ENCODE data around the gene DUSP11.

Gene DUSP11

DNA sequence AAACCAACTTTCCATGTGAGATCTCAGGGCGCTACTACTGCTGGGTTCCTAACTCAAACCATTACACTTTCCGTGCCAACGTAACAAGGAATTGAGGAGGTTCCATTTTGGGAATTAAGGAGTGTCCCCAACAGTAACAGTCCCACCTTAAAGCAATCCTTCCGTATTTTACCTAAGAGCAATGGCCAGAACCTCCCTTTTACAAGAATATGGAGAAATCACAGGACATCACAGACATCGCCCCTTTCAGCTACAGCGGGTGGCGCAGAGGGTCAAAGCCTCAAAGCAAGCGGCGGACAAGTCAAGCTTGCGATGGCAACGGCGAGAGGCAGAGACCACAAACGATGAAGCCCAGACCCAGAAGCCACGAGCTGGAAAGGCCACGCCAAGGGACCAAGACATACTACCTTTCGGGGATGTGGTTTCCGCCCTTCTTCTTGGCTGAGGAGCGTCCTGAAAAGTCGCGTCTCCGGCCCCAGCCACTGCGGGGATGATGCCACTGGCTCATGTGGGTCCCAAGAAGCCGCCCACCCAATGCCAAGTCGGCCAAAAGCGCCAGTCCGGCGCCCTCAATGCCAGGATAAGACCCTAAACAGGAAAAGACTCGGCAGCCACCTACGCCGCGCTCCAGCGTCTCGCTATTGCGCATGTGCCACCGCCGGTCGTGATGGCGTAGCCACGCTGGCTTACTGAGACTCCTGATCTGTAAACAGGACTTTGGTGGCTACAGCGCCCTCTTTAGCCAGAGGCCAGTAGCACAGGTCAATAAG lies at the start of gene DUSP11:
Gene DUSP11, minus strand, starts transcription at position 637 of the 770 bp plus-strand sequence. Its CDS starts 129 bp downstream, at position 508.
- DNase-seq (ENCODE audit: low read depth, low spot score) = peak; percentile 93
- H3K27me3 ChIP-seq (ENCODE audit: insufficient read depth, insufficient read length) = no peaks in the 10 kb centered on the region

DNA sequence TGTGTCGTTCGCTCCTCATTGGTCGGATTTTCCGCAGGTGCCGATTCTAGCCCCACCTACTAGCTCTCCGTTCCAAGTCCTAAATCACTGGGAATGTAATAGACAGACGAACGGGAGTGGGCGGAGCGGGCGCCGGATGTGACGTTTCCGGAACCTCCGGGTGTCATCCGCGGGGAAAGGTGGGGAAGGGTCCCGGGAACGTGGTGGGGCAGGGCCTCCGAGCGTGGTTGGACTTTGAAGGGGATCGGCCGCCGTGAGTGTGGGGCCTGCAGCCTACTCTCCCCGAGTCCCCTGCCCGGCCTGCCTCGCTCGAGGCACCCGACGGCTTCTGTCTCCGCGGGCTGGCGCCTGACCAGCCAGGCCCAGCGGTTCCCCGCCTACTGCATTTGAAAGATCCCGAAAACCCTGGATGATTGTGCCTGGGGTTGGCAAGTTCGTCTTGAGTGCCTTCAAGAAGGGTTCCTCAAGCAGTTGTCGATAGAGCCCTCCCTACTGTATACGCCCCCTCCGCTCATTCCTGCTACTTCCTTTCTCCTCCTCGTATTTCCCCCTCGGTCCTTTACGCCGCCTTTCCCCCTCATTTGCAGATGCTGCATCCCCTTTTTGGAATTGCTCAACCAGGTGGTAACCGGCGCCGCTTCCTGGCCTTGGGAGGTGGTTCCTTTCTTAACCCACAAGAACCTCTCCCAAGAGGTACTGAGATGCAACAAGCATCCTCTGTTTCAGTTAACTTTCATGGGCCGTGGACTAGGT lies 49.1 kb upstream of the DUSP11 start, which contains the start of gene STAMBP:
Gene STAMBP, plus strand, starts transcription at position 144 of the 753 bp plus-strand sequence. CDS start 1,896 bp downstream, outside the sequence.
- no peaks in the 10 kb centered on the region for H3K9me3 ChIP-seq (ENCODE audit: insufficient read depth, low read length)
- H3K4me3 ChIP-seq (ENCODE audit: insufficient read length, low read depth) = peak within 1 kb of the TSS; percentile 82
- peak within 1 kb of the TSS; percentile 91 for H3K9ac ChIP-seq (ENCODE audit: insufficient read length, low read depth)
- peaks cover 27% of the 10 kb centered on the region for H3K36me3 ChIP-seq (ENCODE audit: insufficient read depth, insufficient read length, low read length)
- TF ChIP-seq ZNF274 (IDR thresholded peaks at IDR 0.05; ENCODE audit: low read depth, low read length) (no peak), YY1 (IDR thresholded peaks at IDR 0.05; ENCODE audit: insufficient read depth, insufficient read length) (peak; percentile 95), SUZ12 (IDR thresholded peaks at IDR 0.05; ENCODE audit: extremely low read depth, insufficient read depth, insufficient read length) (no peak)
- no peaks in the 10 kb centered on the region for H3K4me1 ChIP-seq (ENCODE audit: insufficient read depth, insufficient read length)
- peak; percentile 94 for DNase-seq (ENCODE audit: low read depth, low spot score)
- H3K27me3 ChIP-seq (ENCODE audit: insufficient read depth, insufficient read length) = no peaks in the 10 kb centered on the region

More for the DNA sequence above, at the start of gene DUSP11:
- TF ChIP-seq YY1 (IDR thresholded peaks at IDR 0.05; ENCODE audit: insufficient read depth, insufficient read length) (no peak), ZNF274 (IDR thresholded peaks at IDR 0.05; ENCODE audit: low read depth, low read length) (no peak), SUZ12 (IDR thresholded peaks at IDR 0.05; ENCODE audit: extremely low read depth, insufficient read depth, insufficient read length) (no peak)
- peaks cover 24% of the 10 kb centered on the region for H3K36me3 ChIP-seq (ENCODE audit: insufficient read depth, insufficient read length, low read length)
- no peaks in the 10 kb centered on the region for H3K9me3 ChIP-seq (ENCODE audit: insufficient read depth, low read length)
- no peaks in the 10 kb centered on the region for H3K4me1 ChIP-seq (ENCODE audit: insufficient read depth, insufficient read length)
- H3K4me3 ChIP-seq (ENCODE audit: insufficient read length, low read depth) = peak within 1 kb of the TSS; percentile 72
- H3K9ac ChIP-seq (ENCODE audit: insufficient read length, low read depth) = peak within 1 kb of the TSS; percentile 83

DNA sequence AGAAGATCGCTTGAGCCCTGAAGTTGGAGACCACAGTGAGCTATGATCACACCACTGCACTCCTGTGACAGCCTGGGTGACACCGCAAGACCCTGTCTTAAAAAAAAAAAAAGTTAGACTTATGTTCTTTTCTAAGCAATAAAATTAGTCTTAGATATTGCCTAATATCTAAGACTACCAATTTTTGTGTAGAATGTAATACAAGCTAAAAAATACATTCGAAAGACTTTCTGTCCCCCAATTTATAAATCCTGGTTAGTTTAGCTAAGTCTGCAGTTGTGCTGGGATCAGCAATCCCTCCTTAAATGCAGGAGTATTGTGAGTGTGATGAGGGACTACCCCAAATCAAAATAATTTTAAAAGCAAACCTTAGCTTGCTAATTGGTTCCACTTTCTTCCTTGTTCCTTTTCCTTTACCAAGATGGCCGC lies 48.5 kb upstream of the DUSP11 start:
- TF ChIP-seq ZNF274 (IDR thresholded peaks at IDR 0.05; ENCODE audit: low read depth, low read length) (no peak), YY1 (IDR thresholded peaks at IDR 0.05; ENCODE audit: insufficient read depth, insufficient read length) (no peak), SUZ12 (IDR thresholded peaks at IDR 0.05; ENCODE audit: extremely low read depth, insufficient read depth, insufficient read length) (no peak)
- Histone ChIP-seq H3K4me3 (ENCODE audit: insufficient read length, low read depth) (peak overlapping the region; percentile 82), H3K27me3 (ENCODE audit: insufficient read depth, insufficient read length) (no peaks in the 10 kb centered on the region), H3K9me3 (ENCODE audit: insufficient read depth, low read length) (no peaks in the 10 kb centered on the region), H3K36me3 (ENCODE audit: insufficient read depth, insufficient read length, low read length) (peaks cover 22% of the 10 kb centered on the region), H3K9ac (ENCODE audit: insufficient read length, low read depth) (no peak overlapping the region), H3K4me1 (ENCODE audit: insufficient read depth, insufficient read length) (no peaks in the 10 kb centered on the region)
- no peak for DNase-seq (ENCODE audit: low read depth, low spot score)

DNA sequence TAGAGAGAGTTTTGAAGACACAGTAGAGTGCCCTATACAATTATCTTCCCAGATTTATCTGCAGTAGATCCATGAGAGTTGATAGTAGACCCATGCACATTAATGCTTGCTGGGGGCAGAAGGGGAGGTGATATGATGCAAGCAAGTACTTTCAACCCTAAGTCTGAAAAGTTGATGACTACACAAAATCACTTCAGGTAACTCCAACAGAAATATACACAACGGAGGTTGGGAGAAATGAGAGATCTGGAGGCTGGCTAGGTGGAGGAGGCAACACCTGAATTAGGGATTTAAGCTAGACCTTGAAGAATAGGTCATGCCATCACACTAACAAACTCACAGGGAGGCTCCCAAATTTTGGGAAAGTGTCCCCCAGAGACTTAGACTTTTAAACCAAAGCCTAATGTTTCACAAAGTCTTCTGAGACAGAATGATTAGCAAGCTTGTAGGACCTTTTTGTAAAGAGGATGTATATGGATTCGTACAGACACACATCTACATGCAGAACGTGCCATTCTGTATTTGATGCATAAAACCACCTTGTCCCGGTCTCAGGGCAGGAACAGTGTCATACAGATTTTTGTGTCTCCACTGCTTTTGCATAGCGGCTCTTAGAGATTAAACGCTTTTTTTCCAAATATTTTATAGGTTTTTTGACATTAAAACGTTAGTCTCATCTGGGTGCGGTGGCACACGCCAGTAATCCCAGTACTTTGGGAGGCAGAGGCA lies 47.9 kb upstream of the DUSP11 start:
- DNase-seq (ENCODE audit: low read depth, low spot score) = no peak
- no peaks in the 10 kb centered on the region for H3K9me3 ChIP-seq (ENCODE audit: insufficient read depth, low read length)
- peak overlapping the region; percentile 82 for H3K4me3 ChIP-seq (ENCODE audit: insufficient read length, low read depth)
- no peaks in the 10 kb centered on the region for H3K27me3 ChIP-seq (ENCODE audit: insufficient read depth, insufficient read length)
- TF ChIP-seq SUZ12 (IDR thresholded peaks at IDR 0.05; ENCODE audit: extremely low read depth, insufficient read depth, insufficient read length) (no peak), YY1 (IDR thresholded peaks at IDR 0.05; ENCODE audit: insufficient read depth, insufficient read length) (no peak), ZNF274 (IDR thresholded peaks at IDR 0.05; ENCODE audit: low read depth, low read length) (no peak)
- H3K36me3 ChIP-seq (ENCODE audit: insufficient read depth, insufficient read length, low read length) = peaks cover 17% of the 10 kb centered on the region
- no peak overlapping the region for H3K9ac ChIP-seq (ENCODE audit: insufficient read length, low read depth)
- H3K4me1 ChIP-seq (ENCODE audit: insufficient read depth, insufficient read length) = no peaks in the 10 kb centered on the region

DNA sequence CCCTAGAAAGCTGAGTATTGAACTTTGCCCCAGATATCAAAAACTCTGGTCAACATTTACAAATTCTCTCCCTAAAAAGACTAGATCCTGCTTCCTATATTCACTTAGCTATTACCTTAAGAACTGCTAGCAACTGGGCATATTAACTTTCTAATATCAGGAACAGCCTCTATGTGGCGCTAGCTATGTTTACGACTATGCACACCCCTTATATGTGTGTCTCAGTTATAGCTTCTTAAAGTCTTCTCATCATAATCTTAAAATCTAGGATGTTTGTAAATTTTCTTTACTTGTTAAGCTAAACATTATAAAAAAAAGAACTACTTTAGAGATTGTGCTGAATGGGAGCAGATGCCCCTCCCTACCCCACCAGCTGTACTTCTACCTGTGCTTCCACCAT lies 47.1 kb upstream of the DUSP11 start:
- H3K36me3 ChIP-seq (ENCODE audit: insufficient read depth, insufficient read length, low read length) = peaks cover 11% of the 10 kb centered on the region
- no peak for DNase-seq (ENCODE audit: low read depth, low spot score)
- TF ChIP-seq ZNF274 (IDR thresholded peaks at IDR 0.05; ENCODE audit: low read depth, low read length) (no peak), YY1 (IDR thresholded peaks at IDR 0.05; ENCODE audit: insufficient read depth, insufficient read length) (no peak), SUZ12 (IDR thresholded peaks at IDR 0.05; ENCODE audit: extremely low read depth, insufficient read depth, insufficient read length) (no peak)
- H3K4me3 ChIP-seq (ENCODE audit: insufficient read length, low read depth) = no peak overlapping the region
- H3K4me1 ChIP-seq (ENCODE audit: insufficient read depth, insufficient read length) = no peaks in the 10 kb centered on the region
- no peak overlapping the region for H3K9ac ChIP-seq (ENCODE audit: insufficient read length, low read depth)
- H3K9me3 ChIP-seq (ENCODE audit: insufficient read depth, low read length) = no peaks in the 10 kb centered on the region
- H3K27me3 ChIP-seq (ENCODE audit: insufficient read depth, insufficient read length) = no peaks in the 10 kb centered on the region

DNA sequence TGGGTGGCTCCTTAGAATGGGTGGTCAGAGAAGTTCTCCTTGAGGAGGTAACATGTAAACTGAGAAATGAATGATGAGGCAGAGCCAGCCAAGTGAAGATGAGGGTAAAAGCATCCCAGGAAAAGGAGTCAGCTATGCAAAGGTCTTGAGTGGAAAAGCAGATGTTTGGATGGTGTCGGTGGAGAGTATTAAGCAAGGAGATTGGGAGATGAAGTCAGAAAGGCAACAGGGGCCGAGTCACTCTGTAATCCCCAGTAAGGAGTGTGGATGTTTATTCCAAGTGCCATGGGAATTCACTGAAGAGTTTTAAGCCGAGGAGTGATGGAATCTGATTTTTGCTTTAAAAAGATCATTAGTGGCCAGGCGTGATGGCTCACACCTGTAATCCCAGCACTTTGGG lies 45.5 kb upstream of the DUSP11 start:
- H3K9me3 ChIP-seq (ENCODE audit: insufficient read depth, low read length) = no peaks in the 10 kb centered on the region
- no peaks in the 10 kb centered on the region for H3K4me1 ChIP-seq (ENCODE audit: insufficient read depth, insufficient read length)
- H3K9ac ChIP-seq (ENCODE audit: insufficient read length, low read depth) = no peak overlapping the region
- no peak overlapping the region for H3K4me3 ChIP-seq (ENCODE audit: insufficient read length, low read depth)
- TF ChIP-seq YY1 (IDR thresholded peaks at IDR 0.05; ENCODE audit: insufficient read depth, insufficient read length) (no peak), ZNF274 (IDR thresholded peaks at IDR 0.05; ENCODE audit: low read depth, low read length) (no peak), SUZ12 (IDR thresholded peaks at IDR 0.05; ENCODE audit: extremely low read depth, insufficient read depth, insufficient read length) (no peak)
- DNase-seq (ENCODE audit: low read depth, low spot score) = no peak
- H3K27me3 ChIP-seq (ENCODE audit: insufficient read depth, insufficient read length) = no peaks in the 10 kb centered on the region
- no peaks in the 10 kb centered on the region for H3K36me3 ChIP-seq (ENCODE audit: insufficient read depth, insufficient read length, low read length)

Measured in NT2/D1 (cell line).